OCI-LY7 (cell line): ENCODE results near the gene KHSRP. TPM values are rescaled to one million over a fixed set of nuclear protein-coding genes. Genes with fewer than 3 reads are reported as not detected.

Source experiments
- BruUV-seq: library from RNA; stranded (reverse); fragments of 400-500 nt; replicated peaks from 2 replicates; lab custom pipeline; 2021; lab: Mats Ljungman, UMichigan
- CTCF ChIA-PET: fragments of 300-600 bp; sonication (Branson Sonifier 250); formaldehyde crosslinking; loops from one replicate; lab custom pipeline; 2022; ENCODE audit warnings: antibody characterized with exemption; ENCODE audit not compliant: unreplicated experiment; lab: Charles Lee
- POLR2A ChIA-PET: fragments of 300-600 bp; sonication (Branson Sonifier 250); formaldehyde crosslinking; loops from one replicate; lab custom pipeline; 2022; ENCODE audit warnings: antibody characterized with exemption; lab: Charles Lee
- DNase-seq: peaks from one replicate; pipeline ENCODE4 v3.0.0-alpha.2; 2015; ENCODE audit warnings: low spot score
- H2AFZ ChIP-seq: fragments of 200-600 bp; sonication (generic), shearing (Covaris generic); 2 replicates; pipeline ENCODE4 v1.6.1; 2014; ENCODE audit warnings: mild to moderate bottlenecking, antibody characterized with exemption, low read length, moderate library complexity
- H3K27ac ChIP-seq: fragments of 200-600 bp; sonication (generic); 2 replicates; pipeline ENCODE4 v1.5.1; 2014; ENCODE audit warnings: mixed run types, low read depth, mild to moderate bottlenecking, moderate library complexity, low read length, inconsistent platforms; ENCODE audit not compliant: poor library complexity, severe bottlenecking
- H3K36me3 ChIP-seq: fragments of 200-600 bp; sonication (generic); 2 replicates; pipeline ENCODE4 v1.6.1; 2014; ENCODE audit warnings: mild to moderate bottlenecking, antibody characterized with exemption, low read length, moderate library complexity, mixed read lengths; ENCODE audit not compliant: insufficient read depth
- H3K4me1 ChIP-seq: fragments of 200-600 bp; sonication (generic); 2 replicates; pipeline ENCODE4 v1.5.1; 2014; ENCODE audit warnings: mild to moderate bottlenecking, low read length; ENCODE audit not compliant: insufficient read depth, poor library complexity, severe bottlenecking
- H3K4me2 ChIP-seq: fragments of 200-600 bp; sonication (generic); 2 replicates; pipeline ENCODE4 v1.6.1; 2014; ENCODE audit warnings: mild to moderate bottlenecking, low read length
- H3K4me3 ChIP-seq: fragments of 200-600 bp; sonication (generic); 2 replicates; pipeline ENCODE4 v1.5.1; 2014; ENCODE audit warnings: mild to moderate bottlenecking, low read depth, low read length; ENCODE audit not compliant: poor library complexity, severe bottlenecking
- H3K79me2 ChIP-seq: fragments of 200-600 bp; sonication (generic); 2 replicates; pipeline ENCODE4 v1.6.1; 2016; ENCODE audit warnings: low read depth, mild to moderate bottlenecking, low read length, moderate library complexity, mixed read lengths; ENCODE audit not compliant: insufficient read depth
- H3K9me2 ChIP-seq: fragments of 200-600 bp; sonication (generic); 2 replicates; pipeline ENCODE4 v1.6.1; 2016; ENCODE audit warnings: mild to moderate bottlenecking, low read length, mixed read lengths; ENCODE audit not compliant: insufficient read depth
- H3K9me3 ChIP-seq: fragments of 200-600 bp; sonication (generic); 2 replicates; pipeline ENCODE4 v1.6.1; 2014; ENCODE audit warnings: mild to moderate bottlenecking, mixed run types, low read length, mixed read lengths
- H4K20me1 ChIP-seq: fragments of 200-600 bp; sonication (generic); 2 replicates; pipeline ENCODE4 v1.6.1; 2014; ENCODE audit warnings: mild to moderate bottlenecking, antibody characterized with exemption, low read length, moderate library complexity, mixed read lengths; ENCODE audit not compliant: insufficient read depth
- EZH2phosphoT487 ChIP-seq: fragments of 200-600 bp; sonication (generic); IDR thresholded peaks from 2 replicates; pipeline ENCODE4 v1.6.1; 2018; ENCODE audit warnings: low read depth, borderline replicate concordance, mild to moderate bottlenecking, mixed run types, antibody characterized with exemption, low read length, moderate library complexity, mixed read lengths
- intact Hi-C: fragments of 100-400 bp; cut with micrococcal nuclease; formaldehyde crosslinking; loops from one replicate; pipeline ENCODE4 v1.10.0; 2022; ENCODE audit not compliant: unreplicated experiment
- total RNA-seq, 2 experiments: library from RNA; depleted of rRNA in 1 of 2; stranded (reverse); fragments of >200 nt in 1 of 2; shearing (Covaris generic) in 1 of 2; gene quantifications; 2 replicates each; pipeline ENCODE4 v1.2.3, GENCODE V29; 2014 to 2022
- TF ChIP-seq, protein P1 (sequence below): fragments of 200-600 bp; sonication (generic); conservative IDR thresholded peaks from 2 replicates; pipeline ENCODE4 v1.5.1; 2014; ENCODE audit warnings: mild to moderate bottlenecking, antibody characterized with exemption, low read length, moderate library complexity, mixed read lengths

The KHSRP gene
- total RNA-seq, 2 experiments from 2014 or later: 255 to 499 TPM

DNA sequence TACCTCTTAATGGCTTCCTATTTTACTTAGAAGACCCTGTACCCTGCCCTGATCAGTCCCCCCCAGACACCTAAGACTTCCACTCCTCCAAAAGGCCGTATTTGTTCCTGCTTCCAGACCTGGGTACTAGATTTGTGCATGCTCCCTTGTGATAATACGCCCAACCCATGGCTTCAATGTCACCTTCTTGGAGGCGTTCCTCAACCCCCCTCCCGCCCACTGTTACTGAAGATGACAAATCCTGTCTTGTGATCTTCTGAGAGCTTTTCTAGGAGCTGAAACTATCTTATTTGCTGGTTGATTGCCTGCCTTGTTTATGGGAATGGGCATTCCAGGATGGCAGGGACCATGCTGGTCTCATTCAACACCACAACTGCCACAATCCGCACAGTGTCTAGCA lies 25.6 kb upstream of the KHSRP start:
- POLR2A ChIA-PET: no interaction called here
- no TSS peak for BruUV-seq
- peaks cover 77% of the 10 kb centered on the region for H3K36me3 ChIP-seq
- TF ChIP-seq EZH2phosphoT487: no peak
- TF ChIP-seq, protein P1, sequence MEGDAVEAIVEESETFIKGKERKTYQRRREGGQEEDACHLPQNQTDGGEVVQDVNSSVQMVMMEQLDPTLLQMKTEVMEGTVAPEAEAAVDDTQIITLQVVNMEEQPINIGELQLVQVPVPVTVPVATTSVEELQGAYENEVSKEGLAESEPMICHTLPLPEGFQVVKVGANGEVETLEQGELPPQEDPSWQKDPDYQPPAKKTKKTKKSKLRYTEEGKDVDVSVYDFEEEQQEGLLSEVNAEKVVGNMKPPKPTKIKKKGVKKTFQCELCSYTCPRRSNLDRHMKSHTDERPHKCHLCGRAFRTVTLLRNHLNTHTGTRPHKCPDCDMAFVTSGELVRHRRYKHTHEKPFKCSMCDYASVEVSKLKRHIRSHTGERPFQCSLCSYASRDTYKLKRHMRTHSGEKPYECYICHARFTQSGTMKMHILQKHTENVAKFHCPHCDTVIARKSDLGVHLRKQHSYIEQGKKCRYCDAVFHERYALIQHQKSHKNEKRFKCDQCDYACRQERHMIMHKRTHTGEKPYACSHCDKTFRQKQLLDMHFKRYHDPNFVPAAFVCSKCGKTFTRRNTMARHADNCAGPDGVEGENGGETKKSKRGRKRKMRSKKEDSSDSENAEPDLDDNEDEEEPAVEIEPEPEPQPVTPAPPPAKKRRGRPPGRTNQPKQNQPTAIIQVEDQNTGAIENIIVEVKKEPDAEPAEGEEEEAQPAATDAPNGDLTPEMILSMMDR: no peak
- no peaks in the 10 kb centered on the region for H3K9me2 ChIP-seq
- no peaks in the 10 kb centered on the region for H4K20me1 ChIP-seq
- H3K79me2 ChIP-seq: no peaks in the 10 kb centered on the region
- peaks cover 23% of the 10 kb centered on the region for H3K9me3 ChIP-seq
- H3K4me1 ChIP-seq: no peaks in the 10 kb centered on the region
- no peak overlapping the region for H3K4me2 ChIP-seq
- H3K4me3 ChIP-seq: no peak overlapping the region
- CTCF ChIA-PET: no interaction called here
- intact Hi-C loops: no loop called here
- DNase-seq: no peak
- H2AFZ ChIP-seq: no peak overlapping the region
- H3K27ac ChIP-seq: no peak overlapping the region

DNA sequence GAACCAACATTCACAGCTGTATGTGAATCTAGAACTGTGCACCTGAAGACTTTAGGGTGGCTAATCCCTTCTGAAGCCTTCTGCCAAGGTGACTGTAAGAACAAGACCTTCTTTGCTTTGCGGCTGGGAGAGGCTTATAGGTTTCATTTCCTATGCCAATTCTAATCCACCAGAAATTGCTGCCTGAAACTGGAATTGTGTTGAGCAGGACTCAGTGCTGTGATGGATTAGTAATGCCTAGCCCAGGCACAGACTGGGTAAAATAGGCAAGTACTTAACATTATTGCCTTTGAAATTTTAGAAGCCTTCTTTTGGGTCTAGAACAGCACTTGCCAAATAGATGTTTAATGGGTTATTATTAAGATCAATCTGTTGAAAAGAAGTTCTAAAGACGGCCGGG lies 23.4 kb upstream of the KHSRP start:
- H3K79me2 ChIP-seq: no peaks in the 10 kb centered on the region
- 0 out of 2 replicates have a peak, but pooled peaks cover 2% of the 10 kb centered on the region for H3K9me3 ChIP-seq
- H3K27ac ChIP-seq: no peak overlapping the region
- H3K4me1 ChIP-seq: no peaks in the 10 kb centered on the region
- H2AFZ ChIP-seq: no peak overlapping the region
- CTCF ChIA-PET: no interaction called here
- no peak overlapping the region for H3K4me3 ChIP-seq
- no peak for DNase-seq
- BruUV-seq: no TSS peak
- intact Hi-C loops: no loop called here
- no peak overlapping the region for H3K4me2 ChIP-seq
- POLR2A ChIA-PET: no interaction called here
- H3K36me3 ChIP-seq: peaks cover 61% of the 10 kb centered on the region
- TF ChIP-seq, protein P1: no peak
- no peak for TF ChIP-seq EZH2phosphoT487
- H4K20me1 ChIP-seq: no peaks in the 10 kb centered on the region
- no peaks in the 10 kb centered on the region for H3K9me2 ChIP-seq

DNA sequence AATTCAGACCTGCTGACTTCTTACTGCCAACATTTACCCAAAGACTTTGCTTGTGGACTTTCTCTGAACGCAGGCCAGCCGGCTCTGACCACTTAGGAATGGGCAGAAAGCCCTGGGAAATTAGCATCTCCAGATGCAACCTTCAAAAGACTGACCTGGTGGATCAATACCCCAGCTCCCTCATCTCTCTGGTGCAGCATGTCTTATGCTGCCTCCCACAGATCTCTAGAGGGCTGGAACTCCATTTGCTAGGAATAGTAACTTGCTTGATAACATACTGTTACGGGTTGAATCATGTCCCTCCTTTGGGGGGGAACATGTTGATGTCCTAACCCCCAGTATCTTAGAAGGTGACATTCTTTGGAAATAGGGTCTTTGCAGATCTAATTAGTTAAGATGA lies 21.8 kb upstream of the KHSRP start:
- POLR2A ChIA-PET: no interaction called here
- no peak overlapping the region for H2AFZ ChIP-seq
- no peaks in the 10 kb centered on the region for H3K9me2 ChIP-seq
- TF ChIP-seq EZH2phosphoT487: no peak
- TF ChIP-seq, protein P1: no peak
- H3K36me3 ChIP-seq: peaks cover 53% of the 10 kb centered on the region
- H3K4me1 ChIP-seq: no peaks in the 10 kb centered on the region
- CTCF ChIA-PET: no interaction called here
- H3K27ac ChIP-seq: no peak overlapping the region
- DNase-seq: no peak
- no peak overlapping the region for H3K4me3 ChIP-seq
- H4K20me1 ChIP-seq: no peaks in the 10 kb centered on the region
- BruUV-seq: no TSS peak
- no peak overlapping the region for H3K4me2 ChIP-seq
- H3K9me3 ChIP-seq: no peaks in the 10 kb centered on the region
- intact Hi-C loops: no loop called here
- no peaks in the 10 kb centered on the region for H3K79me2 ChIP-seq
